Uterus (tissue), 2 donors: ENCODE data around the gene PAQR7.

Experiments used
- POLR2A ChIP-seq, 2 donors: fragments of 450-650 bp; IDR thresholded peaks; one replicate each; pipeline ENCODE4 v1.6.1; 2016; ENCODE audit warnings: antibody characterized with exemption in 2 of 2, mild to moderate bottlenecking in 1 of 2, moderate library complexity in 1 of 2
- TF ChIP-seq, protein P1 (sequence below), 4 experiments: fragments of 200-600 bp in 2 of 4; fragments of 450-650 bp in 2 of 4; sonication (generic) in 2 of 4; IDR thresholded peaks; one replicate each; pipeline ENCODE4 v1.5.1; 2016 to 2019; ENCODE audit warnings: antibody characterized with exemption in 4 of 4, mild to moderate bottlenecking in 2 of 4, moderate library complexity in 1 of 4

DNA sequence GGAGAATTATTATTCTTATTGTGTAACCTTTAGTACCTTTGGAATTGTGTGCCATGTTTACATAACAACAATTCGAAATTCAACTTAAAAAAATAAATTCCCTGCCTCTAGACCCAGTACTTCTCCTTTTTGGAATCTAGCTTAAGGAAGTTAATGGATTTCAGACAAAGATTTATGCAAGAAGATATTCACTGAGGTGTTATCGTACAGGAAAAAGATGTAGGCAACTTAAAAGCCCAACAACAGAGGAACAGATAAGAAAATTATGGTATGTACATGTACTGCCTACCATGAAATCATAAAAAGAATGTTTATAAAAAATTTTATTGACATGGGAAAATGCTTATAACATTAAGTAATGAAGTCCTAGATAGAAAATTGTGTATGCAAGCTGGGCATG lies 48.9 kb upstream of the PAQR7 start:
- TF ChIP-seq, protein P1, sequence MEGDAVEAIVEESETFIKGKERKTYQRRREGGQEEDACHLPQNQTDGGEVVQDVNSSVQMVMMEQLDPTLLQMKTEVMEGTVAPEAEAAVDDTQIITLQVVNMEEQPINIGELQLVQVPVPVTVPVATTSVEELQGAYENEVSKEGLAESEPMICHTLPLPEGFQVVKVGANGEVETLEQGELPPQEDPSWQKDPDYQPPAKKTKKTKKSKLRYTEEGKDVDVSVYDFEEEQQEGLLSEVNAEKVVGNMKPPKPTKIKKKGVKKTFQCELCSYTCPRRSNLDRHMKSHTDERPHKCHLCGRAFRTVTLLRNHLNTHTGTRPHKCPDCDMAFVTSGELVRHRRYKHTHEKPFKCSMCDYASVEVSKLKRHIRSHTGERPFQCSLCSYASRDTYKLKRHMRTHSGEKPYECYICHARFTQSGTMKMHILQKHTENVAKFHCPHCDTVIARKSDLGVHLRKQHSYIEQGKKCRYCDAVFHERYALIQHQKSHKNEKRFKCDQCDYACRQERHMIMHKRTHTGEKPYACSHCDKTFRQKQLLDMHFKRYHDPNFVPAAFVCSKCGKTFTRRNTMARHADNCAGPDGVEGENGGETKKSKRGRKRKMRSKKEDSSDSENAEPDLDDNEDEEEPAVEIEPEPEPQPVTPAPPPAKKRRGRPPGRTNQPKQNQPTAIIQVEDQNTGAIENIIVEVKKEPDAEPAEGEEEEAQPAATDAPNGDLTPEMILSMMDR (IDR thresholded peaks at IDR 0.05) = no peak
- no peak for TF ChIP-seq POLR2A (IDR thresholded peaks at IDR 0.05)
